T47D (cell line): ENCODE measurements around the gene MLX.
"Not testable (repeated sequence)": the region's sequence is repeated elsewhere in the genome, so short reads cannot be mapped to it uniquely, and the experiment has no call there.

ENCODE experiments used
- DNase-seq, 2 experiments: peaks; one replicate each; pipeline versions ENCODE4 v3.0.0 to v3.0.0-alpha.2; 2011 to 2012; ENCODE audit warnings: low read depth in 1 of 2, low spot score in 1 of 2
- JUND ChIP-seq: IDR thresholded peaks from 2 replicates; pipeline ENCODE4 v1.6.1; 2012; ENCODE audit warnings: low read depth
- in situ Hi-C: cut with HindIII; loops from 2 replicates; pipeline ENCODE4 v1.10.0; 2016; ENCODE audit warnings: low sequenced_read_pairs, low pct_unique_long_range_greater_than_20kb

MLX gene

DNA sequence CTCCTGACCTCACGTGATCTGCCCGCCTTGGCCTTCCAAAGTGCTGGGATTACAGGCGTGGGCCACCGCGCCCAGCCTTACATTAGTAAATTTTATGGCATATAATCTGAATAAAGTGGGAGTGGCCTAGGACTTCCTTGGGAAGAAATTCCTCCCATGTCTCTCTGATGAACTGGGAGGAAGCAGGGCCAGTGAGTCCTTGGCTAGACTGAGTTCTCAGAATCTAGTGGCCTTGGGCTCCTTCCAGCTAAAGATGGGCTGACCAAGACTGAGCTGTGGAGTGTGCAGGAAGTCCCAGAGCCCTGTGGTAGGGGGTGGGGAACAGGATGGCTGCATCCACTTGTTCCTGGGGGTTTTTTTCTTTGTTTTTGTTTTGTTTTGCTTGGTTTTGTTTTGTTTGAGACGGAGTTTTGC lies 40.9 kb upstream of the MLX start:
- TF ChIP-seq JUND = no peak
- DNase-seq = no peak
- in situ Hi-C loops = no loop called here

DNA sequence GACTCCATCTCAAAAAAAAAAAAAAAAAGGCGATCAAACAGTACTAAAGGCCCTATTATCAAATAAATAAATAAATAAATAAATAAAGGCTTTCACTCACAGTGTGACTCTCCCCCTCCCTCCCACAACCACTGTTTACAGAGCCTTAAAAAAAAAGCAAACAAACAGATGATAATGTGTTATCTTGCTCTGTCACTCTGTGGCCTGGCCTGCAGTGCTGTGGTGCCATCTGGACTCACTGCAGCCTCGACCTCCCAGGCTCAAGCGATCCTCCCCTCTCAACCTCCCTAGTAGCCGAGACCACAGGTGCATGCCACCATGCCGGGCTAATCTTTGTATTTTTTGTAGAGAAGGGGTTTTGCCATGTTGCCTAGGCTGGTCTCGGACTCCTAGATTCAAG lies 39.0 kb upstream of the MLX start:
- no peak for TF ChIP-seq JUND
- in situ Hi-C loops = no loop called here
- DNase-seq = no peak

- in situ Hi-C loops = no loop called here
- DNase-seq = no peak
- TF ChIP-seq JUND = no peak
Observed at GRCh38 chr17:42529061-42529460, 37.8 kb upstream of the MLX start.

DNA sequence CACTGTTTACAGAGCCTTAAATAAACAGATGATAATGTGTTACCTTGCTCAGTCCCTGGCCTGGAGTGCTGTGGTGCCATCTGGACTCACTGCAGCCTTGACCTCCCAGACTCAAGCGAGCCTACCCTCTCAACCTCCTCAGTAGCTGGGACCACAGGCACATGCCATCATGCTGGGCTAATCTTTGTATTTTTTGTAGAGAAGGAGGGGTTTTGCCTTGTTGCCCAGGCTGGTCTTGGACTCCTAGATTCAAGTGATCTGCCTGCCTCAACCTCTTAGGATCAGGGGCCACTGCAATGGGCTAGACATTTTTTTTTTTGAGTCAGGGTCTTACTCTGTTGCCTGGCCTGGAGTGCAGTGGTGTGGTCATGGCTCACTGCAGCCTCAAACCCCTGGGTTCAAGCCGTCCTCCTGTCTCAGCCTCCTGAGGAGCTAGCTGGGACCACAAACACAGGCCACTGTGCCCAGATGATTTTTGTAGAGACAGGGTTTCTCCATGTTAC lies 35.9 kb upstream of the MLX start:
- no peak for DNase-seq
- in situ Hi-C loops = no loop called here
- TF ChIP-seq JUND = no peak

DNA sequence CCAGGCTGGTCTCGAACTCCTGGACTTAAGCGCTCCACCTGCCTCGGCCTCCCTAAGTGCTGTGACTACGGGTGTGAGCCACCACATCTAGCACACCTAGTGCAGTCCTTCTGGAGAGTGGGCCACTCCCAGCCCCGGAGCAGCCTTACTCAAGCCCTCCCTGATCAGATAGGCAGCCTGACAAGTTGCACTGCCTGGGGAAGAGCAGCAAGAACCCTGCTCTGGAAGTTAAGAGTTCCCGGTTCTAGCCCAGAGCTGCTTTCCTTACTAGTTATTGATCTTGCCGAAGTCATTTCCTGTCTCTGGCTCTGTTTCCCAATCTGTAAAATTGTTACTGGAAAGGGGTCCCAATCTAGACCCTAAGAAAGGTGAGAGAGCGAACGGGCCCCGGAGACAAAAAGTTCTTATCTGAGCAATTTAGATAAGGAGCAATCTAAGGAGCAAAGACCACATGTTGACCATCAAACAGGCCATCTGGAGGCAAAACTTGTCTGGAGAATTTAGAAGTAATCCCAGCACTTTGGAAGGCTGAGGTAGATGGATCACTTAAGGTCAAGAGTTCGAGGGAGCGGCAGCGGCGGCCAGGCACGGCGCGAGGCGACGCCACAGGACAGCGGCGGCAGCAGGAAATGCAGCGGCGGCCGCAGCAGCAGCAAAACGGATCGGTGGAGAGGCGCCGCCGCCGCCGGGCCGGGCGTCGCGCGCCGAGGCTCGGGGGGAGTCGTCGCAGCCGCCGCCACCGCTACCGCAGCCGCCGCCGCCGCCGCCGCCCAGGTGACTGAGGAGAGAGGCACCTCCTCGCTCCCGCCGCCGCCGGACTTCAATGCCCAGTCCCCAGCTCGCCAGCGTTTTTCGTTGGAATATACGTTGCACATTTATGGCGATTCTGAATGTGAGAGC lies 35.2 kb upstream of the MLX start:
- in situ Hi-C loops = no loop called here
- no peak for TF ChIP-seq JUND
- DNase-seq = peak in 1 of 2 experiments; percentile 79

GRCh38 chr17:42535155-42536047 lies 31.5 kb upstream of the MLX start:
- DNase-seq = no peak
- in situ Hi-C loops = no loop called here
- no peak for TF ChIP-seq JUND

DNA sequence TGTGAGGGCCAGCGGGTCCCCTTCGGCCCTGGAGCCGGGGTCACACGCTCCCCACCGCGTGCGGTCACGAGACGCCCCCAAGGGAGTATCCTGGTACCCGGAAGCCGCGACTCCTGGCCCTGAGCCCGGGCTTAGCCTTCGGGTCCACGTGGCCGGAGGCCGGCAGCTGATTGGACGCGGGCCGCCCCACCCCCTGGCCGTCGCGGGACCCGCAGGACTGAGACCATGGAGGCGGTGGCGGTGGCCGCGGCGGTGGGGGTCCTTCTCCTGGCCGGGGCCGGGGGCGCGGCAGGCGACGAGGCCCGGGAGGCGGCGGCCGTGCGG lies 30.9 kb upstream of the MLX start, which contains the start of gene NAGLU:
Gene NAGLU (plus strand): TSS at position 194 of the 324 bp plus-strand sequence. CDS start 32 bp downstream, at position 226.
- in situ Hi-C loops = no loop called here
- DNase-seq = peak; percentile 94 to 99
- TF ChIP-seq JUND = no peak

- in situ Hi-C loops = no loop called here
- no peak for TF ChIP-seq JUND
- peak; percentile 88 to 96 for DNase-seq
Observed at GRCh38 chr17:42536372-42537155, 30.3 kb upstream of the MLX start.

- in situ Hi-C loops = no loop called here
- DNase-seq = no peak
- no peak for TF ChIP-seq JUND
Observed at GRCh38 chr17:42537156-42537805, 29.6 kb upstream of the MLX start.

DNA sequence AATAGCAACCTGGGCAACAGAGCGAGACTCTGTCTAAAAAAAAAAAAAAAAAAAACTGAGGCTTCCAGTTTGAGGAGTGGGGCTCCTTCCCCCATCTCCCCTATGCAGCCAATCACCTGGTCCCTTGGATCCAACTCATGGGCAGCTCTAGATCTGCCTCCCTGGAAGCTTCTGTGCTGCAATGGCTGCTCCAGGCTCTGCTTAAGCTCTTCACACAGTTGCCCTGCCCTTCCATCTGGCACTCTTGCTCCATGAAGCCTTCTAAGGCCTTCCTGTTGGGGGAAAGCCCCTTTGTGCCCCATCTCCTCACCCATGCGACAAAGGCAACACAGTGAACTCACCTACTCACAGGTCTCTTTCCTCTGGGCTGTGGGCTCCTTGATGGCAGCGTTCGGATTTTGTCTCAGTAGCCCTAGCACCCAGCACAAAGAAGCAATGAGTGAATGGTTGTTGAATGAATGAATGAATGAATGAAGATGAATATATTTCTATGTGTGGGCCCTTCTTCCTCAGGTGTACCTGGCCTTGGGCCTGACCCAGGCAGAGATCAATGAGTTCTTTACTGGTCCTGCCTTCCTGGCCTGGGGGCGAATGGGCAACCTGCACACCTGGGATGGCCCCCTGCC lies 29.0 kb upstream of the MLX start:
- TF ChIP-seq JUND = no peak
- in situ Hi-C loops = no loop called here
- no peak for DNase-seq

DNA sequence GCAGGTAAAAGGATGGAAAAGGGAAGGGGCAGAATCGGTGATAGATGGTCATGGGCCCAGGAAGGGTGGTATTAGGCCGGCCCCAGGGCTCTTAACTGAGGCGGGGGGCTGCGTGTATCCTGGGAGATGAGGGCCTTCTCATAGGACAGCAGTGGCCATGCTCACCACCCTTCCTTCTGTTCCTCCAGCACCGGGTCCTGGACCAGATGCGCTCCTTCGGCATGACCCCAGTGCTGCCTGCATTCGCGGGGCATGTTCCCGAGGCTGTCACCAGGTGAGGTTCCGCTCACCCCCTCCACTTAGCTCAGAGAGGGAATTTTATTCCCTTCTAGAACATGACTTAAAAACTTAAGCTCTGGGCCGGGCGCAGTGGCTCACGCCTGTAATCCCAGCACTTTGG lies 28.4 kb upstream of the MLX start:
- no peak for DNase-seq
- TF ChIP-seq JUND = no peak
- in situ Hi-C loops = no loop called here

- in situ Hi-C loops, DNase-seq: not testable (repeated sequence)
Observed at GRCh38 chr17:42540558-42540957, 26.3 kb upstream of the MLX start.
